Glomerular endothelial cell (primary cell): ENCODE measurements around the gene ZFPL1. TPM values are rescaled to one million over a fixed set of nuclear protein-coding genes. Genes with fewer than 3 reads are reported as not detected.
A peak's percentile ranks its signal among the peaks of the same experiment; 100 is the strongest.
"Not testable (repeated sequence)": the region's sequence is repeated elsewhere in the genome, so short reads cannot be mapped to it uniquely, and the experiment has no call there.

Source experiments
- DNase-seq: peaks from one replicate; pipeline ENCODE4 v3.0.0-alpha.2; 2011; ENCODE audit warnings: low read depth, low spot score; ENCODE audit errors: extremely low read depth
- total RNA-seq: library from RNA; depleted of rRNA; stranded (reverse); fragments of >200 nt; gene quantifications from 2 replicates; pipeline ENCODE4 v1.2.3, GENCODE V29; 2015

ZFPL1 gene
- total RNA-seq, 1 donor from 2014 or later = 49.8 TPM

DNA sequence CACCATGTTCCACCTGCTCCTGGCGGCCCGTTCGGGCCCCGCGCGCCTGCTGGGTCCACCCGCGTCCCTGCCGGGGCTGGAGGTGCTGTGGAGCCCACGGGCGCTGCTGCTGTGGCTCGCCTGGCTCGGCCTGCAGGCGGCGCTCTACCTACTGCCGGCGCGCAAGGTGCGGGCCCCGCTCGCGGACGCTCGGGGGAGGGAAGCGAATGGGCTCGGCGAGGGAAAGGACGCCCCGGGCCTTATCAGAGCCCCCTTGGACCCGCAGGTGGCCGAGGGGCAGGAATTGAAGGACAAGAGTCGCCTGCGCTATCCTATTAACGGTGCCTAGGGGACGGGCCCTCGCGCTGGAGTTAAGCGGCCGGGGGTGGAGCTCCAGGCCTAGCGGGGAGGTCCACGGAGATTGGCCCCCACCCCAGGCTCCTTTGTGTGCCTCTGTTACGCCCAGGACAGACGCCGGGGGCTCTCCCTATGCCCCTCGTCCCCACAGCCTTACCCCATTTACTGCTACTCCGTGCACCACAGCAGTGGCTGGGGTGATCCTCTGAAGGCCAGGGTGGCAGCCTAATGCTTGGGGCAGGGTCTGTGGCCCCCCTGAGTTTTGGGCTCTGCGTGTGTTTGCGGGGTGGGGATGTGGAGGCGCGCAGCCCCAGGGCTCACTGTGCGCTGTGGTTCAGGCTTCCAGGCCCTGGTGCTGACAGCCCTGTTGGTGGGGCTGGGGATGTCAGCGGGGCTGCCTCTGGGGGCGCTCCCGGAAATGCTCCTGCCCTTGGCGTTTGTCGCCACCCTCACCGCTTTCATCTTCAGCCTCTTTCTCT, 28.7 kb downstream of the ZFPL1 start:
- DNase-seq = no peak

DNA sequence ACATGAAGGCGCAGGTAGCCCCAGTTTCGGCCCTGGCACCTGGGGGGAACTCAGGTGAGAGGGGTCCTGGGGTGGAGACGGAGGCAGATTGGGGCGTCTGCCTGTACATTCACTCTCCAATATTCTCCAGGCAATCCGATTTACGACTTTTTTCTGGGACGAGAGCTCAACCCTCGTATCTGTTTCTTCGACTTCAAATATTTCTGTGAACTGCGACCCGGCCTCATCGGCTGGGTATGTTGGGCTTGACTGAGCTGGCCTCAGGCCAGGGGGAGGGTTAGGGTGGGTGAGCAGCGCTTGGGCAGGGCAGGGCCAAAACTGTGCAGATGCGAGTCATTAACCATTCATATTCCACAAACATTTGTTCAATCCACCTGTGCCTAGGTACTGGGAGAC, 29.3 kb downstream of the ZFPL1 start:
- no peak for DNase-seq

DNA sequence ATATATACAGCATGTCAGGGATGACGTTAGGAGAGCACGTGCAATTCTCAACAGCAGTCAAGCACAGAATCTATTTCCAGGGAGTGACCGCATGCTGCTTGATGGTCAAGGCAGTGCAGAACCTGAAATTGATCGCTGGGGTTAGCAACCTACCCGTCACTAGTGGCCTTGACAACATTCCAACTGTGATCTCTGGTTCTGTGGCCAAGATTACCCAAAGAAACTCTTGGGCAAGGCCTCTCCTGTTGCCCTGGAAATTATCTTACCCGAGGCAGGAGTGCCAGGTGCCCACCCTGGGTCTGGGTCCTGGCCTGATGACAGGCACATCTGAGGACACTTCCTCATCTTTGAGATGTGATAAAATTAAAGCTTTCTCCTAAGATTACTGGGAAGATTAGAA, 29.8 kb downstream of the ZFPL1 start:
- no peak for DNase-seq

DNA sequence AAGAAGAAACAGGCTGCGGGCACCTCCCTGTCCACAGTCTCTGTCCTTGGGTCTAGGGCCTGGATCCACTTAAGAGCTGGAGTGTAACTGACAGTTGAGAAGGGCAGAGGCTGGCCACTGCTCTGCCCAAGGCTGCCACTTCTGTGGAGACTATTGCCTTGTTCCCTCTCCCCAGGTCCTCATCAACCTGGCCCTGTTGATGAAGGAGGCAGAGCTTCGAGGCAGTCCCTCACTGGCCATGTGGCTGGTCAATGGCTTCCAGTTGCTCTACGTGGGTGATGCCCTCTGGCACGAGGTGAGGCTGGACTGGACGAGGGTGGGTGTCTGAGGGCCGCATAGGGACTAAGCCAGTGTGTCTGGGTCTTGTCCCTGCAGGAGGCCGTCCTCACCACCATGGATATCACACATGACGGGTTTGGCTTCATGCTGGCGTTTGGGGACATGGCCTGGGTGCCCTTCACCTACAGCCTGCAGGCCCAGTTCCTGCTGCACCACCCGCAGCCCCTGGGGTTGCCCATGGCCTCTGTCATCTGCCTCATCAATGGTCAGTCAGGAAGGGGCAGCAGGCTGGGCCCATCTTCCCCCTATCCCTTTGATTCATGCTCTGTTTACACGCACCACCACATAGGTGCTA, 30.6 kb downstream of the ZFPL1 start:
- no peak for DNase-seq

DNA sequence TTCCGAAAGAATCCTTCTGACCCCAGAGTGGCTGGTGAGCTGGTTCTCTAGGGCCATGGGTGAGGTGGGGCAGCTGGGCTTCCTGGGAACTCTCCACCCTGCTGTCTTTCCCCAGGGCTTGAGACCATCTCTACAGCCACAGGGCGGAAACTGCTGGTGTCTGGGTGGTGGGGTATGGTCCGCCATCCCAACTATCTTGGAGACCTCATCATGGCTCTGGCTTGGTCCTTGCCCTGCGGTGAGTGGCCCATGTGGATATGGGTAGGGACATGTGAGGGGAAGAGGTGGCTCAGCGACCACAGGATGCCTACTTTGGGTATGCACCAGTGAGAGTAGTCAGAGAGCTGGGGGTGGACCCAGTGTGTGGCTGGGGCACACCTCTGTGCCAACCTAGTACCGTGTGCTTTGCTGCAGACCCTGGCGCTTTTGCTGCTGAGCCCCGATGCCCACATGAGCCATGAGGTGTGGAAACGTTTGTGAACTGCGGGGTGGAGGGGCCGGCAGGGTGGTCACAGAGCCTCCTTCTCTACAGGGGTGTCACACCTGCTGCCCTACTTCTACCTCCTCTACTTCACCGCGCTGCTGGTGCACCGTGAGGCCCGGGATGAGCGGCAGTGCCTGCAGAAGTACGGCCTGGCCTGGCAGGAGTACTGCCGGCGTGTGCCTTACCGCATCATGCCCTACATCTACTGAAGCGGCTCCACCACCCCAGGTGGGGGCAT, 31.5 kb downstream of the ZFPL1 start:
- DNase-seq = no peak

DNA sequence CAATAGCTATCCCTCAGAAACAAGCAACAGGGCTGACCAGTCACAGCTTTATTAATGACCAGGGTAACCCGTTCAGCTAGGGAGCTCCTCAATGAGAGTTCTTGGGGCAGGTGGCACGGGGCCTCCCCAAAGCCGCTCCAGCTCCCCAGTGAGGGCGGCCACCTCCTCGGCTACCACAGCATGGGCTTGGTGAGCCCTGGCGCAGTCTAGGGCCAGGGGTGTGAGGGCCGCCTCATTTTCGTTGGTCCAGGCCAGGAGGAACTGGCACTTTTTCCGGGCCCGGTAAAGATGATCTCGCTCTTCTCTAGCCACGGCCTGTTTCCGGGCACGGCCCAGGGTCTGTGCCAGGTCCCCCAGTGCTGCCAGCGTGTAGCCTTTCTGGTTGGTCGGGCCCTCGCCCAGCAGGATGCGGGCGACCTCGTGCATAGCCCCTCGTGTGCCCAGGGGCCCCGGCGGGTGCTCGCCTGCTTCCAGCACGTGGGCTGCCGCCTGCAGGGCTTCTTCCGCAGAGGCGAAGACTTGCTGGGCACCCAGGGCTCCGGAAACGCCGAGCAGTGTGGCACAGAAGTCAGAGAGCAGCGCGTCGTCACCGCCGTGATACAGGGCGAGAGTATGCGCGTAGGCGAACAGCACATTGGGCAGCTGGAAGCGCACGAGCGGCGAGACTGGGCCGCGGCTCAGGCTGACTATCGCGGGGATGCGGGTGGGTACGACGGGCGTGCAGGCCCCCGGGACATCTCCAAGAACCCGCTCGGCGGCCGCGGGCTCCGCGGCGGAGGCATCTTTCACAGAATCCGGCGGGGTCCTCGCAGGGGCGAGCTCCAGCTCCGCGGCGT, 32.6 kb downstream of the ZFPL1 start:
- DNase-seq = no peak

DNA sequence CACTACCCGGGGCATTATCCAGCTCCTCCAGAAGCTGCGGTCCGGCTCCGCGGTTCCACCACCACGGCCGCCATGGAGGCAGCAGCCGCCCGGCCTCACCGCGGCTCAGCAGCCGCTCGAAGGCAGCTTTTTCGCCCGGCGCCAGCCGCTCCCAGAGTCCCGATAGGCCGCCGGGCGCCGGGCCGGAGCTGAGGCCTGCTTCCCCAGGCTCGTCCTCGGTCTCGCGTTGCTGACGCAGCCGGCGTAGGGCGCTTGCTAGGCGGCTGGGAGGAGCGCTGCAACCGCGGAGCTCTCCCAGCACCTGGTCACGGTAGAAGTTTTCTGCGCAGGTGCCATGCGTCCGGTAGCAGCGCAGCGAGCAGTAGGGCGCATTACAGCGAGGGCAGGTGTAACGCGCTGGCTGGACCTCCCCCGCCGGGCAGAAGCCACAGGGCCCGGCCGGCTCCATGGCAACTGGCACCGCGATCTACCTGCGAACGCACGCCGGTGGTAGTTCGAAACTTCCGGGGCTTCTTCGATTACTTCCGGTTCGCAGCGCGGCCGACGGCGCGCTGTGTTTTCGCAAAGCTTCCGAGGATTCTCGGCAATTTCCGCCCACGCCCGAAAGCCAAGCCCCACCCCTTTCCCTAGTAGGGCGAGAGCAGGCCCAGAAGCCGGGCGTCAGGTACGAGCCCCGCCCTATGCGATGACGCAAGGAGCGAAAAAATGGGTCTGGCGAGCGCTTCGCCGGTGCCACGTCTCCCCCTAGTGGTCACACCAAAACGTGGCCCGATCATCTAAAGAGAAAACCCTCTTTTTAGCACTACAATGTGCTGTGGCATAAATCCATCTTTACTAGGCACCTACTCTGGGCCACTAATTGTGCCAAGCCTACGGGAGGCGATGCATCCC, 33.4 kb downstream of the ZFPL1 start, which contains the start of gene ZNHIT2:
TSS of gene ZNHIT2 (minus strand) at position 496 of the 891 bp plus-strand sequence. CDS start at position 448, 48 bp downstream.
- DNase-seq = peak; percentile 89

DNA sequence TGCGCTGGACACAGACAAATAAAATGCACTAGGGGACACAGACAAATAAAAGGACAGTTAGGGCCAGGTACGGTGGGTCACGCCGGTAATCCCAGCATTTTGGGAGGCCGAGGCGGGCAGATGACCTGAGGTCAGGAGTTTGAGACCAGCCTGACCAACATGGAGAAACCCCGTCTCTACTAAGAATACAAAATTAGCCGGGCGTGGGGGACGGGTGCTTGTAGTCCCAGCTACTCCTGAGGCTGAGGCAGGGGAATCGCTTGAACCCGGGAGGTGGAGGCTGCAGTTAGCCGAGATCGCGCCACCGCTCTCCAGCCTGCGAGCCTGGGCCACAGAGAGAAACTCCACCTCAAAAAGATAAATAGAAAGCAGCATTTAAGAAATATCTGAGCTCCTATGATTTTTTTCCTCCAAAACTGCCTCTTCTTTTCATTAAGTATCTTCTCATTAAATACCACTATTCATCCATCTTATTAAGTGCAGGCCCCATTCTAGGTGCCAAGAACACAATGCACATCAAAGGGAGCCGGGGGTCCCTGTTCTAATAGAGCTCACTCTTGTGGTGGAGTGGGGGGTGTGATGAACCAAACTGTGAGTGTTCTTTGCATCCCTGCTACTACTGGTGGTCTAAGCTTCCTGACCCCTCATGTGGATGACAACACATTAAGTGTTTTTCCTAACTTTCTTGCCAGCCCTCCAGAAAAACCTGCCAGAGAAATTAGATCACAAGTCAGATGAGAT, 34.2 kb downstream of the ZFPL1 start:
- DNase-seq = no peak

DNA sequence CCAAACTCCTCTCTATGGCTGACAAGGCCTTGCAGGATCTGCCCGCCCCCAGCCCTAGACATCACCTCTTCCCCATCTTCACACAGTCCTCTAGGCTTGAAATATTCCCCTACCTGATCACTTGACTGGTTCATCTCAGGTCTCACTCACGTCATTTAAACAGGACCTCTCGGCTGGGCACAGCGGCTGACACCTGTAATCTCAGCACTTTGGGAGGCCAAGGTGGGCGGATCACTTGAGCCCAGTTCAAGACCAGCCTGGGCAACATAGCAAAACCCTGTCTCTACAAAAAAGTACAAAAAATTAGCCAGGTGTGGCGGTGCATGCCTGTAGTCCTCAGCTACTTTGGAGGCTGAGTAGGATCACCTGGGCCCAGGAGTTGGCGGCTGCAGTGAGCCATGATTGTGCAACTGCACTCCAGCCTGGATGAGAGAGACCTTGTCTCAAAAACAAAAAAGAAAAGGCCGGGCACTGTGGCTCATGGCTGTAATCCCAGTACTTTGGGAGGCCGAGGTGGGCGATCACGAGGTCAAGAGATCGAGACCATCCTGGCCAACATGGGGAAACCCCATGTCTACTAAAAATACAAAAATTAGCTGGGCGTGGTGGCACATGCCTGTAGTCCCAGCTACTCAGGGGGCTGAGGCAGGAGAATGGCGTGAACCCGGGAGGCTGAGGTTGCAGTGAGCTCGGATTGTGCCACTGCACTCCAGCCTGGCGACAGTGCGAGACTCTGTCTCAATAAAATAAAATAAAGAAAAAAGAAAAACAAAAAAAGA, 35.1 kb downstream of the ZFPL1 start:
- not testable (repeated sequence) for DNase-seq

DNA sequence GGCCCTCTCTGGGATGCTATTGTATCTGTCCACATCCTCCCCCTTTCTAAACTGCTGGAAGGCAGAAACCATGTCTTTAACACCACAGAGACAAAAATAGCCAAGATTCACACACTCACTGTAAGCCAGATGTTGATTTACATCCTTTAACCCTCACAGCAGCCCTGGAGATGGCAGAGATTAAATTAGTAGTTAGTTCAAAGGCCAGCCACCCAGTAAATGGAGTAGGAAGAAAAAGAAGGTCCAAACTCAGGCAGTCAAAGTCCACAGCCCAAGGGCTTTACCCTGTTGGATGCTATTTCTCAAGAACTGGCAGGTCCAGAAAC, 35.6 kb downstream of the ZFPL1 start:
- no peak for DNase-seq

DNA sequence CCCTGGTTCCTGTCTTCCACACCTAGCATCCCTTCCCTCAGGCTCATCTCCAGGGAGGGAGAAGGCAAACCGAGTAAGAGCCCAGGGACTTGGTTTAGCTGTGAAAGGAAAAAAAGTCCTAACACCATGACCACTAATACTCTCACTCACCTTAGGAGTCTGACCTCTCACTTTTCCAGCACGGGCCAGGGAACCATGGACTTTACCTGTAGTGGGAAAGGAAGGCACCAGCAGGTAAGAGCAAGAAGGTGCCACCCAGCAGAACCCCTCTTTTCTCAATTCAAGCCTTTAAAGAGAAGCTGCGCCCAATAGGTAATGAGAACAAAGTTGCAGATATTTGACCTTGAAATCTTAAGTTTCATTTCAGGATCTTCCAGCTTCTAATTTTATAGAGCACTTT, 36.8 kb downstream of the ZFPL1 start:
- no peak for DNase-seq

DNA sequence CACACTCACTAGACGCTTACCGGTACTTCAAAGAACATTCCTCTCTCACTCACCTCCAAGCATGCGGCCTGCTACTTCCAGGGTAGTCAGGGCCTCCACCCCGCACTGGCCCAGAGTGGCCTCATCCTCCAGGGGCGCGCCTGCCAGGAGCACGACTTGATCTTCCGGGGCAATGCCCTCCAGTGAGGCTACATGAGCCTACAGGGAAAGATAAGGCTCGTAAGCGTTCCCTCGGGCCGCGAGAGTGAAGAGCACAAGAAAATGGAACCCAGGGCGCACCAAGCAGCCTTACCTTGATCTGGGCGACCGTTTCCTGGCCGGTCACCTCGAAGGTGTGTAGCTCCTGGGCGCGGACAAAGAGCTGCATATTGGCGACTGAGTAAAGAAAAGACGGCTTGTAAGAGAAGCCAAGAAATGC, 37.4 kb downstream of the ZFPL1 start:
- no peak for DNase-seq

DNA sequence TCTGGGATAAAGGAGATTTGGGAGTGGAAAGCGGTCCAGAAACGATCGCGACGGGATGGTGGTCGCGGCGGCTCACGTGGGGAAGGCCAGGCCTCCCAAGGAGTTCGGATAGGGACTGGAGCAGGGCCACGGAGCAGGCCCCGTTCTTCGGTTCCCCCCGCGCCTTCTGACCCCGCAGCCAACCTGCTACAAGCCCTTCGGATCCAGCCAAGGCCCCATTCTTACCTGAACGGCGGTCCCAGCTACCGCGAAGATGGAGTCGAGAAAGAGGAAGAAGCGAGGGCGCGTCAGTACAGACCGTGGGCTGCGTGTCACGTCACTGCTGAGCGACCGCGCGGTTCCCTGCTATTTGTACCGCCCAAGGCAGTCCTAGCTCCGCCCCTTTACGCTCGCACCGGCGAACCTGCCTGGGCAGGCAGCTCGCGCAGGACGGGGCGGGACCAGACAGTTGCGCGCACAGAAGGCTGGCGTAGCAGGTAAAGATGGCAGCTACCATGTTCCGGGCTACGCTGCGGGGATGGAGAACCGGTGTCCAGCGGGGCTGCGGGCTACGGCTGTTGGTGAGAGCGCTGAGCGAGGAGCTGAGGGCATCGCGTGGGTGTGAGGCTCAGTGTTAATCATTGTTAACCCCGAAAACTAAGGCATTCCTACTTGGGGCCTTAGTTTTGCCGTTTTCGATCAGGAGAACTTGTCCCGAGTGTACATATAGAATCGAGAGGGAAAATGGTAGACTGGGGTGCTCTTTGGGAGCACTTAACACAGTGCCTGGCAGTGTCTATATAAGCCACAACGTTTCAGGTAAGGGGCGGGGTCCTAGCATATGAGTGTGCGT, 38.1 kb downstream of the ZFPL1 start, which contains the start of the genes FAU and MRPL49:
TSS of gene FAU (minus strand) at position 270 of the 832 bp plus-strand sequence. CDS start 321 bp downstream, outside the sequence.
TSS of gene MRPL49 (plus strand) at position 457 of the 832 bp plus-strand sequence. CDS start at position 483, 26 bp downstream.
- no peak for DNase-seq

DNA sequence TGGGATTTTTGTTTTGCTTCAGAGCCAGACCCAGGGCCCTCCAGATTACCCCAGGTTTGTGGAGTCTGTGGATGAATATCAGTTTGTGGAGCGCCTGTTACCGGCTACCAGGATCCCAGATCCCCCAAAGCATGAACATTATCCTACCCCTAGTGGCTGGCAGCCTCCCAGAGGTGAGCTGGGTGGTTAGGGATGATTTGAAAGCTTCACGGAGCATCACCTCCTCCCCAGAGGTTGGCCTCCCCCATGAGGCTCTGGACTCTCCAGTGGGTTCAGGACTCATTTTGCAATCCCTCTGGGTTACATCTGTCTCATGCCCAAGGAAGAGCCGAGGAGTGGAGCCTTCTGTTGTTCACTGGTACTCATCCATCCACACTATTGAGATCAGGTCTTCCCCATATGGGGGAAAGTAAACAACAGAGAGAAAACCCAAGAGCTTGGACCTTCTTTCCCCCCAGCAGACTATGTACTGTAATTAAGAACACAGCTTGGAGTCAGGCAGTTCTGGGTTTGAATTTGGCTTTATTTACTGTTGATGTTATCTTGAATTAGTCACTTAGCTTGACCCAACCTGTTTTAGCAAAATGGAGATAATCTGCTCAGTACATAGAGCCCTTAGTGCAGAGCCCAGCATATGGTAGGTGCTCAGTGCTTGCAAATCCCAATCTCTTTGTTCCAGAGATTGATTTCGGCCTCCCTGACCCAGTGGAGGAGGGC, 40.6 kb downstream of the ZFPL1 start:
- DNase-seq = no peak

DNA sequence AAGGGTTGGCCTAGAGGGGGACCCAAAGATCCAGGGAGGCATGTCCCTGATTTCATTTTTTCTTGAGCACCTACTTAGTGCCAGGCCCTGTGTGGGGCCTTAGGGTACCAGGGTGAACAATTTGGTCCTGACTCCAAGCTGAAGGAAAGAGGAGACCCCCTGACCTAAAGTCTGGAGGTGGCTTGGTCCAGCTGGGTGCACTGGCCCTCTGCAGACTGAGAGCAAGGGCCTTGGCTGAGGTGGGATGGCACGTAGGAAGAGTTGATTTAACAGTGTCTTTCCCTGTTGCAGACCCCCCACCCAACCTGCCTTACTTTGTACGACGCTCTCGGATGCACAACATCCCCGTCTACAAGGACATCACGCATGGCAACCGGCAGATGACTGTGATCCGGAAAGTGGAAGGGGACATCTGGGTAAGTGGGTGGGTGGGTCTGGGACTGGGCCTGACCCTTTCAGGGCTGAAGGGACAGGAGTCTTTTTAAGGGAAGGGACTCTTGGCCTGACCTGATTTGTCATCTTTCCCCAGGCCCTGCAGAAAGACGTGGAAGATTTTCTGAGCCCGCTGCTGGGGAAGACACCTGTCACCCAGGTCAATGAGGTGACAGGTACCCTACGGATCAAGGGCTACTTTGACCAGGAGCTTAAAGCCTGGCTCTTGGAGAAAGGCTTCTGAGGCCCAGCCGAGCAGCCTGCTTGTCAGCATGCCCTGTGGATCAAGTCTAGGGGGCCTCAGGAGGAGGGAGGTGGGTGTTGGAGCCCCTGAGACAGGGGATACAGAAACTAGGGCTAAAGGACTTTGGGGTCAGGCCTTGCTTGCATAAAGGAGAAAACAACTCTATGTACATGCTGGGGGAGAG, 41.4 kb downstream of the ZFPL1 start:
- DNase-seq = no peak
